22Rv1 (cell line): ENCODE data around the gene GDPD5.

ENCODE experiments used
- H3K27ac ChIP-seq: fragments of 450-650 bp; 2 replicates; pipeline ENCODE4 v1.5.1; 2017
- ZFX ChIP-seq: fragments of 450-650 bp; IDR thresholded peaks from 2 replicates; pipeline ENCODE4 v1.6.1; 2017; ENCODE audit warnings: antibody characterized with exemption, borderline replicate concordance
- TF ChIP-seq, protein P1 (sequence below): fragments of 450-650 bp; IDR thresholded peaks from 2 replicates; pipeline ENCODE4 v1.5.1; 2017; ENCODE audit warnings: mild to moderate bottlenecking

Gene GDPD5

DNA sequence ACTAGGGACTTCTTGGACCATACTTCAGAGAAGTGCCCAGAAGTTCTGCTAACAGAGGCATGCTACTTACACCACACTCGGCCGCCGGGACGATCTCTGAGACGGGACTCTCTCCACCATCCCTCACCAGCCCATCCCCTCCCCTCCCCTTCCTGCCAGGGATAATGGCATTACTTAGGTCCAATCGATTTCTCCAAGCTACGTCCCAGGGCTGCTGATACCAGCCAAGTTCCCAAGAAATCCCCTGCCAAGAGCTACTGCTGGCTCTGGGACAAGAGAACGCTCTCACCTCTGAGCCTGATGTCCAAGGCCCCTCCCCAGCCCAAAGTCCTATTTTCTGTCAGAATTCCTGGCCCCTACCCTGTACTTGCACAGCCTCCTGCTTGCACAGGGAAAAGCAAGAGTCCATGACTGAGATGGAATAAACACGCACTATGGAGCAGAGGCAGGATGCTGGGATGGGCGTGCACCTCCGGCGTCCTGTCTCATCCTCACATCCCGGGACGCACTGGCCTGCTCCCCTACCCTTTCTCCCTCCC, 42.7 kb downstream of the GDPD5 start:
- TF ChIP-seq ZFX = no peak
- TF ChIP-seq, protein P1, sequence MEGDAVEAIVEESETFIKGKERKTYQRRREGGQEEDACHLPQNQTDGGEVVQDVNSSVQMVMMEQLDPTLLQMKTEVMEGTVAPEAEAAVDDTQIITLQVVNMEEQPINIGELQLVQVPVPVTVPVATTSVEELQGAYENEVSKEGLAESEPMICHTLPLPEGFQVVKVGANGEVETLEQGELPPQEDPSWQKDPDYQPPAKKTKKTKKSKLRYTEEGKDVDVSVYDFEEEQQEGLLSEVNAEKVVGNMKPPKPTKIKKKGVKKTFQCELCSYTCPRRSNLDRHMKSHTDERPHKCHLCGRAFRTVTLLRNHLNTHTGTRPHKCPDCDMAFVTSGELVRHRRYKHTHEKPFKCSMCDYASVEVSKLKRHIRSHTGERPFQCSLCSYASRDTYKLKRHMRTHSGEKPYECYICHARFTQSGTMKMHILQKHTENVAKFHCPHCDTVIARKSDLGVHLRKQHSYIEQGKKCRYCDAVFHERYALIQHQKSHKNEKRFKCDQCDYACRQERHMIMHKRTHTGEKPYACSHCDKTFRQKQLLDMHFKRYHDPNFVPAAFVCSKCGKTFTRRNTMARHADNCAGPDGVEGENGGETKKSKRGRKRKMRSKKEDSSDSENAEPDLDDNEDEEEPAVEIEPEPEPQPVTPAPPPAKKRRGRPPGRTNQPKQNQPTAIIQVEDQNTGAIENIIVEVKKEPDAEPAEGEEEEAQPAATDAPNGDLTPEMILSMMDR = no peak
- H3K27ac ChIP-seq = no peak overlapping the region

DNA sequence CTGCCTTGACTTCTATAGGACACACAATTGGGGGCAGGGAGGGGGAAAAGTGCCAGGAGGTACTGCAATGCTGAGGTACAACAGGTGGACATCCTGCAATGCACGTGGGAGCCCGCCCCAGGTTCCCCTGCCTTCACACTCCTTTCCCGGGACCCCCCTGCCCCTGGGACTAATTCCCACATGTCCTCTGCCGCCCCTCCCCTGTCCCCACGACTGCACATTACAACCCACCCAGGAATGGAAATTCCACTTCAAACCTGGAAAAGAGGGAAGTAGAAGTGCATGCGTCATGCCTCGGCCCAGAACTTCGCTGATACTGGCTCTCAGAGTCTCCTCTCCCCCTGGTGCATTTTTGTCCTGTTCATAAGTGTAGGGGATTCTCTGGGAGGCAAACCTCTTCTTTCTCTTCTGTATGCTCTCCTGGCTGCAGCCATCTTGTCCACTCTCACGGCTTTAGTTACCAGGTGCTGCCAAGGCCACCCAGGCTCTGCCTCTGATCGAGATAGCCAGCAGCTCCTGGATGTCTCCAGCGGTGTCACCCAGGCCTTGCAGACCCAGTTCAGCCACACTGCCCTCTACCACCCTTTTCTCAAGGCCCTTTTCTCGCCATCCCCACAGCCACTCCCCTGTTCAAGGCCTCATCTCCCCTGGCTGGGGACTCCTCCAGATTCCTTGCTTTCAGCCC, 43.7 kb downstream of the GDPD5 start:
- TF ChIP-seq ZFX = no peak
- TF ChIP-seq, protein P1 = no peak
- no peak overlapping the region for H3K27ac ChIP-seq

DNA sequence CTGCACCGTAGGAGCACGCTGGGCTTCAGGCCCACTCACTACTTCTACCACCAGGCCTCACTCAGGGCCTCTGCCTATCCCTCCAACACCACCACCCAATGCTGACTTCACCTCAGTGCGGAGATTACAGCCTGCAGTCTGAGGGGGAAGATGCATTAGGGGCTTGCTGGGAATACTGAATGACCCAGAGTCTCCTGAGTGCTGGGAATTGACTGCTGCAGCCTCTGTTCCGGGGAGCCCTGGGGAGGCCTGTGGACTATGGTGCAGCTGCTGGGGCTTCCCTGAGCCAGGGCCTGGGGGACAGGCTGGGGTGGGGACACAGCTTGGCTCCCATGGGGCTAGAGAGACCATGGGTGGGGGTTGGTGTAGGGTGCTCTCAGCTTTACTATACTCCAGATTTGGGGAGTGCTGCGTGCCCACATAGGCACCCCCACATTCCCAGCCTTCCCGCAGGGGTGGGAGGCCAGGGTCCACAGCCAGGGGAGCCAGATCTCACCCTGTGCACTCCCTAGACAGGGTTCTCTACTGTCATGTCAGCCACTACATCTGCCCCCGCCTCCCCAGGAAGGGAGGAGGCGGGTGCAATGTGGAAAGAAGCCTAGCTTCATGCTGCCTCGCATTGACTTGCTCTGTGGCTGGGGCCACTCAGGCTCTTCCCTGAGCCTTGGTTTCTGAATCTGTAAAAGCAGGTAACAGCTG, 44.4 kb downstream of the GDPD5 start:
- TF ChIP-seq, protein P1 = no peak
- no peak for TF ChIP-seq ZFX
- H3K27ac ChIP-seq = no peak overlapping the region

DNA sequence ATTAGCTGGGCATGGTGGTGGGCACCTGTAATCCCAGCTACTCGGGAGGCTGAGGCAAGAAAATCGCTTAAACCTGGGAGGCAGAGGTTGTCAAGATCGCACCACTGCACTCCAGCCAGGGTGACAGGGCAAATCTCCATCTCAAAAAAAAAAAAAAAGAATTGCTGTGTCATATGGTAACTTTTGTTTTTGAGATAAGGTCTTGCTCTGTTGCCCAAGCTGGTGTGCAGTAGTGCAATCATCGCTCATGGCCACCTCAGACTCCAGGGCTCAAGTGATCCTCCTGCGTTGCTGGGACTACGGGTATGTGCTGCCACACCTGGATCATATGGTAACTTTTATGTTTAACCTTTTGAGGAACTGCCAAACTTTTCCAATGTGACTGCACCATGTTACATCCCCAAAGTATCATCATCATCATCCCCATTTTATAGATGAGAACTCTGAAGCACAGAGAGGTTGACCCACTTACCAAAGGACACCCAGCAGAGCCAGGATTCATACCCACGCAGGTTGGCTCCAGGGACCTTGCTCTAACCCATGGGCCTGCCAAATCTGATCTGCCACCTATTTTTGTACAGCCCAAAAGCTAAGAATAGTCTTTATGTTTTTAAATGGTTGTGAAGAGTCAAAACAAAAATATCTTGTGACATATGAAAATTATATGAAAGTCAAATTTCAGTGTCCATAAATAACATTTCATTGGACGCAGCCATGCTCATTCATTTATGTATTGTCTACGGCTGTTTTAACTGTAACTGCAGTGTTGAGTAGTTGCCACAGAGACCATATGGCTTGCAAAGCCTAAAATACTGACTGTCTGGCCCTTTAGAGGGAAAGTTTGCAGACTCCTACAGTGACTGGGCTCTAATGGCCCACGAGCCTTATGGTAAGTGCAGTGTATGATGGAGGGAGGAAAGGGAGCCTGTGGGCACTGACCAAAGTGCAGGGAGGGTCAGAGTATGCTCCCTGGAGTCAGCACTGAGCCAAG, 45.3 kb downstream of the GDPD5 start:
- no peak for TF ChIP-seq ZFX
- TF ChIP-seq, protein P1 = no peak
- no peak overlapping the region for H3K27ac ChIP-seq

DNA sequence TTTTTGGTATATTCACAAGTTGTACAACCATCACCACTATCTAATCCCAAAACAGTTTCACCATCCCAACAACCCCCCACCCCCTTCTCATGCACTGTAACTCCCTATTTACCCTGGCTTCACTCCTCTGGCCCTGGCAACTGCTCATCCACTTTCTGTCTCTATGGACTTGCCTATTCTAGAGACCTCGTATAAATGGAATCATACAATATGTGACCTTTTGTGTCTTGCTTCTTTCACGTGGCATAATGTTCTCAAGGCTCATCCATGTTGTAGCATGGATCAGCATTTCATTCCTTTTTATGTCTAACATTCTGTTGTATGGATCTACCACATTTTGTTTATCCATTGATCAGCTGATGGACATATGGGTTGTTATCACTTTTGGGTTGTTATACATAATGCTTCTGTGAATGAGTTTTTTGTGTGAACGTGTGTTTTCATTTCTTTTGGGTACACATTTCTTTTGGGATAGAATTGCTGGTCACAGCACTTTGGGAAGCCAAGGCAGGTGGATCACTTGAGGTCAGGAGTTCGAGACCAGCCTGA, 46.1 kb downstream of the GDPD5 start:
- TF ChIP-seq ZFX = no peak
- TF ChIP-seq, protein P1 = no peak
- no peak overlapping the region for H3K27ac ChIP-seq

DNA sequence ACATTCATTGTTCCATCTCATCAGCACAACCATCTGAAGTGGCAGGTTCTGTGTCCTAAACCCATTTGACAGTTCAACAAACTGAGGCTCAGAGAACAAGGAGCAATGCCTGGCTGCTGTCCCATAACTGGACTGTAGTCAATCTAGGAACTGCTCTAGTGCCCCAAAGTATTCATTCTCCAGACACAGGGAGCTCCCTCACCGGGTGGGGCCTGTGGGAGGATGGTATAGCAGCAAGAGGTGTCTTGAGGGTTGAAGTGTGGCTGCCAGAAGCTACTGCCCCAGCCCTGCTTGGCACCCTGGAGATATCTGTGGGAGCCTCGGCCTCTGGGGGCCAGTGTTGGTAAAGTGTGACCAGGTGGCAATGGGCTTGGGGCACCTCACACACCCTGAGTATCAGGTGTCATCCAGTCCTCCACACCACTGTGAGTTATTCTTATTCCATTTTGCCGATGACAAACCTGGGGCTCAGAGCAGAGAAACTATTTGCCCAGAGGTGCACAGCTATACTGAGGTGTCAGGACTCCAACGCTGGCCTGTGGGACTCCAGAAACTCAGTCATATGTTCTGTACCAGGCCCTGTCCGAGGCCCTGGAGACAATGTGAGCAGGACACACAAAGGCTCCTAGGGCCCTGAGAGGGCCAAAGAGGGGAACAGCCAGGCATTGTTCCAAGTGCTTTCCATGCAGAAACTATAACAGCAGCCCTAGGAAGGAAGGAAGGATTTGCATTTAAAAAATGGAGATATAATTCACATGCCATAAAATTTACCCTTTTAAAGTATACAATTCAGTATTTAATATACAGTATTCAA, 46.8 kb downstream of the GDPD5 start:
- no peak for TF ChIP-seq ZFX
- TF ChIP-seq, protein P1 = no peak
- H3K27ac ChIP-seq = no peak overlapping the region
